Liver (tissue), 9 donors: Measurements from ENCODE around the gene CDH23. TPM values are rescaled to one million over a fixed set of nuclear protein-coding genes. Genes with fewer than 3 reads are reported as not detected.

Experiments used
- DNase-seq: peaks from one replicate; pipeline ENCODE4 v3.0.0-alpha.2; 2017; ENCODE audit warnings: low spot score
- H3K27ac ChIP-seq, 2 donors: one replicate each; pipeline ENCODE4 v1.7.0; 2013; ENCODE audit warnings: inconsistent platforms in 2 of 2, low read length in 2 of 2, control low read depth in 1 of 2, low read depth in 1 of 2, mild to moderate bottlenecking in 1 of 2
- H3K27me3 ChIP-seq, 4 donors: one replicate each; pipeline versions ENCODE4 v1.6.1 to v1.7.0; 2013; ENCODE audit warnings: low read length in 3 of 4, inconsistent platforms in 1 of 4, mild to moderate bottlenecking in 1 of 4, moderate library complexity in 1 of 4; ENCODE audit not compliant: control insufficient read depth in 4 of 4, insufficient read depth in 4 of 4
- H3K36me3 ChIP-seq, 4 donors: one replicate each; pipeline versions ENCODE4 v1.6.1 to v1.7.0; 2013; ENCODE audit warnings: low read length in 3 of 4, mild to moderate bottlenecking in 3 of 4, low read depth in 1 of 4, moderate library complexity in 1 of 4; ENCODE audit not compliant: control insufficient read depth in 4 of 4, insufficient read depth in 3 of 4
- H3K4me1 ChIP-seq, 4 donors: one replicate each; pipeline versions ENCODE4 v1.6.1 to v1.7.0; 2013; ENCODE audit warnings: low read length in 3 of 4, mild to moderate bottlenecking in 3 of 4, moderate library complexity in 1 of 4; ENCODE audit not compliant: control insufficient read depth in 4 of 4, insufficient read depth in 4 of 4
- H3K4me3 ChIP-seq, 3 donors: one replicate each; pipeline versions ENCODE4 v1.6.1 to v1.7.0; 2013; ENCODE audit warnings: low read length in 3 of 3, control low read depth in 1 of 3, low read depth in 1 of 3, mild to moderate bottlenecking in 1 of 3
- H3K9ac ChIP-seq, 2 donors: one replicate each; pipeline ENCODE4 v1.7.0; 2013; ENCODE audit warnings: low read length in 2 of 2, mild to moderate bottlenecking in 2 of 2, moderate library complexity in 2 of 2, control low read depth in 1 of 2, low read depth in 1 of 2
- H3K9me3 ChIP-seq, 4 donors: one replicate each; pipeline versions ENCODE4 v1.6.1 to v1.7.0; 2013; ENCODE audit warnings: low read length in 3 of 4; ENCODE audit not compliant: control insufficient read depth in 4 of 4
- CTCF ChIP-seq: fragments of 150-350 bp; IDR thresholded peaks from 2 replicates; pipeline ENCODE4 v1.5.1; 2017; ENCODE audit warnings: improper control_type of control experiment, low read depth, low read length; ENCODE audit not compliant: missing input control
- EGR1 ChIP-seq, 2 donors: IDR thresholded peaks; 2 replicates each; pipeline ENCODE4 v1.6.1; 2016 to 2018; ENCODE audit warnings: antibody characterized with exemption in 2 of 2, low read depth in 2 of 2
- FOXA1 ChIP-seq: IDR thresholded peaks from 2 replicates; pipeline ENCODE4 v1.6.1; 2016; ENCODE audit warnings: antibody characterized with exemption
- HNF4A ChIP-seq, 2 donors: conservative IDR thresholded peaks; 2 replicates each; pipeline ENCODE4 v1.6.1; 2016; ENCODE audit warnings: antibody characterized with exemption in 2 of 2, mild to moderate bottlenecking in 2 of 2
- HNF4G ChIP-seq: IDR thresholded peaks from 2 replicates; pipeline ENCODE4 v1.6.1; 2016; ENCODE audit warnings: antibody characterized with exemption
- JUND ChIP-seq, 2 donors: IDR thresholded peaks; 2 replicates each; pipeline ENCODE4 v1.6.1; 2016; ENCODE audit warnings: antibody characterized with exemption in 2 of 2
- NR2F2 ChIP-seq: IDR thresholded peaks from 2 replicates; pipeline ENCODE4 v1.6.1; 2016; ENCODE audit warnings: antibody characterized with exemption
- RAD21 ChIP-seq, 2 donors: IDR thresholded peaks; 2 replicates each; pipeline ENCODE4 v1.6.1; 2016; ENCODE audit warnings: antibody characterized with exemption in 2 of 2, mild to moderate bottlenecking in 2 of 2
- RXRA ChIP-seq, 2 donors: IDR thresholded peaks; 2 replicates each; pipeline ENCODE4 v1.6.1; 2017 to 2018; ENCODE audit warnings: antibody characterized with exemption in 2 of 2, mild to moderate bottlenecking in 1 of 2
- SP1 ChIP-seq: IDR thresholded peaks from 2 replicates; pipeline ENCODE4 v1.6.1; 2018; ENCODE audit warnings: antibody characterized with exemption, mild to moderate bottlenecking
- YY1 ChIP-seq: IDR thresholded peaks from 2 replicates; pipeline ENCODE4 v1.6.1; 2016; ENCODE audit warnings: antibody characterized with exemption, mild to moderate bottlenecking
- ZBTB33 ChIP-seq: IDR thresholded peaks from 2 replicates; pipeline ENCODE4 v1.6.1; 2016; ENCODE audit warnings: antibody characterized with exemption
- WGBS: extraction: QIAGEN DNeasy Blood & Tissue Kit; methylation state at CpG from one replicate; pipeline ENCODE4 v1.1.7; 2013; 5-methylcytosine and 5-hydroxymethylcytosine counted together
- polyA plus RNA-seq, 2 donors: library from polyadenylated mRNA; stranded (reverse) in 1 of 2; unstranded in 1 of 2; fragments of 200-250 nt in 1 of 2; fragments of >200 nt in 1 of 2; fragmentation: Nextera tagmentation in 1 of 2; extraction: Ambion mirVana in 1 of 2; gene quantifications; one replicate each; pipeline versions ENCODE4 v1.2.1 to v1.2.3, GENCODE V29; 2013 to 2015
- total RNA-seq, 2 donors: library from RNA; depleted of rRNA; stranded (reverse); fragments of >200 nt; gene quantifications; one replicate each; pipeline ENCODE4 v1.2.3, GENCODE V29; 2014
- donor health status: healthy.
- donor health status: healthy.
- donor health status: healthy.
- donor health status: healthy.
- donor health status: healthy.

The CDH23 gene
- total and polyA plus RNA-seq, 4 donors, result 1.5 to 4.7 (median 3.4) TPM

- WGBS, result 95% methylated on average over 14 of the region's 14 CpGs
- H3K9me3 ChIP-seq, result no peaks in the 10 kb centered on the region
- no peak overlapping the region for H3K27ac ChIP-seq
- H3K9ac ChIP-seq, result no peak overlapping the region
- peaks cover 9 to 49% (median 30%) of the 10 kb centered on the region in 4 donors for H3K4me1 ChIP-seq
- H3K36me3 ChIP-seq, result peaks cover 9 to 34% (median 26%) of the 10 kb centered on the region in 4 donors
- TF ChIP-seq YY1 (no peak), NR2F2 (no peak), HNF4G (no peak), RAD21 (IDR thresholded peaks at IDR 0.05) (no peak), HNF4A (conservative IDR thresholded peaks at IDR 0.05) (no peak), SP1 (no peak), FOXA1 (no peak)
- no peaks in the 10 kb centered on the region for H3K27me3 ChIP-seq
- DNase-seq, result no peak
- no peak overlapping the region for H3K4me3 ChIP-seq
Observed at GRCh38 chr10:71834343-71834674, 437.6 kb downstream of the CDH23 start.

- no peak for DNase-seq
- H3K4me3 ChIP-seq, result peak overlapping the region; percentile 15 to 44 (median 15)
- H3K27ac ChIP-seq, result peak overlapping the region; percentile 75 to 77
- peaks cover 3 to 20% (median 15%) of the 10 kb centered on the region in 4 donors for H3K36me3 ChIP-seq
- WGBS, result 29% methylated on average over 11 of the region's 11 CpGs
- peak; percentile 70 for TF ChIP-seq SP1
- peak; percentile 13 for TF ChIP-seq NR2F2
- peak in 1 of 2 donors; percentile 60 for TF ChIP-seq JUND (IDR thresholded peaks at IDR 0.05)
- TF ChIP-seq ZBTB33, result no peak
- TF ChIP-seq CTCF, result no peak
- peak; percentile 75 for TF ChIP-seq HNF4G
- TF ChIP-seq YY1, result peak; percentile 54
- TF ChIP-seq EGR1 (IDR thresholded peaks at IDR 0.05; ENCODE audit: low read depth in 2 of 2), result peak in 1 of 2 donors; percentile 32
- TF ChIP-seq RAD21 (IDR thresholded peaks at IDR 0.05), result peak in 1 of 2 donors; percentile 32
- TF ChIP-seq HNF4A (conservative IDR thresholded peaks at IDR 0.05), result peak; percentile 85 to 90
- TF ChIP-seq FOXA1, result no peak
- peak; percentile 81 to 82 for TF ChIP-seq RXRA (IDR thresholded peaks at IDR 0.05)
- H3K27me3 ChIP-seq, result no peaks in the 10 kb centered on the region
- no peaks in the 10 kb centered on the region for H3K9me3 ChIP-seq
- peaks cover 9 to 55% (median 30%) of the 10 kb centered on the region in 4 donors for H3K4me1 ChIP-seq
- no peak overlapping the region for H3K9ac ChIP-seq
Observed at GRCh38 chr10:71835671-71836595, 439.2 kb downstream of the CDH23 start.

- no peak for TF ChIP-seq HNF4A (conservative IDR thresholded peaks at IDR 0.05)
- no peak for TF ChIP-seq YY1
- no peak for TF ChIP-seq EGR1 (IDR thresholded peaks at IDR 0.05; ENCODE audit: low read depth in 2 of 2)
- no peak for TF ChIP-seq RXRA (IDR thresholded peaks at IDR 0.05)
- 72% methylated on average over 4 of the region's 4 CpGs for WGBS
- peaks cover 0 to 13% (median 9%) of the 10 kb centered on the region in 4 donors for H3K36me3 ChIP-seq
- peak overlapping the region; percentile 75 to 77 for H3K27ac ChIP-seq
- H3K4me1 ChIP-seq, result peaks cover 10 to 55% (median 30%) of the 10 kb centered on the region in 4 donors
- H3K9me3 ChIP-seq, result no peaks in the 10 kb centered on the region
- H3K4me3 ChIP-seq, result no peak overlapping the region
- H3K27me3 ChIP-seq, result no peaks in the 10 kb centered on the region
- DNase-seq, result no peak
- H3K9ac ChIP-seq, result no peak overlapping the region
Observed at GRCh38 chr10:71836596-71836974, 439.9 kb downstream of the CDH23 start.
